LNCaP clone FGC (cell line): ENCODE results near the gene KCNG2.
A peak's percentile ranks its signal among the peaks of the same experiment; 100 is the strongest.

ENCODE experiments used
- DNase-seq: peaks from one replicate; pipeline ENCODE4 v3.0.0-alpha.2; 2011; ENCODE audit warnings: low read depth
- H3K4me3 ChIP-seq: 2 replicates; pipeline ENCODE4 v1.5.1; 2011; ENCODE audit warnings: mild to moderate bottlenecking, low read depth, low read length, control low read depth
- CTCF ChIP-seq: IDR thresholded peaks from 2 replicates; pipeline ENCODE4 v1.5.1; 2012; ENCODE audit warnings: mild to moderate bottlenecking; ENCODE audit not compliant: control insufficient read depth, insufficient read depth; ENCODE audit errors: extremely low read depth

KCNG2 gene

GRCh38 chr18:79905389-79905911 lies 107.7 kb downstream of the KCNG2 start:
- no peak overlapping the region for H3K4me3 ChIP-seq
- DNase-seq: no peak
- TF ChIP-seq CTCF: no peak

GRCh38 chr18:79905993-79906392 lies 108.3 kb downstream of the KCNG2 start:
- H3K4me3 ChIP-seq: no peak overlapping the region
- TF ChIP-seq CTCF: no peak
- DNase-seq: no peak

- no peak for DNase-seq
- H3K4me3 ChIP-seq: no peak overlapping the region
- no peak for TF ChIP-seq CTCF
These were observed 109.0 kb downstream of the KCNG2 start for GRCh38 chr18:79906706-79907105.

- peak; percentile 7 for DNase-seq
- TF ChIP-seq CTCF: no peak
- no peak overlapping the region for H3K4me3 ChIP-seq
These were observed 113.0 kb downstream of the KCNG2 start for GRCh38 chr18:79910563-79911343.

GRCh38 chr18:79911344-79912270 lies 113.9 kb downstream of the KCNG2 start:
- no peak for TF ChIP-seq CTCF
- no peak for DNase-seq
- H3K4me3 ChIP-seq: no peak overlapping the region

- no peak overlapping the region for H3K4me3 ChIP-seq
- TF ChIP-seq CTCF: no peak
- no peak for DNase-seq
These were observed 114.8 kb downstream of the KCNG2 start for GRCh38 chr18:79912409-79912991.
